ENCODE results near the gene PCSK2.

Gene PCSK2

DNA sequence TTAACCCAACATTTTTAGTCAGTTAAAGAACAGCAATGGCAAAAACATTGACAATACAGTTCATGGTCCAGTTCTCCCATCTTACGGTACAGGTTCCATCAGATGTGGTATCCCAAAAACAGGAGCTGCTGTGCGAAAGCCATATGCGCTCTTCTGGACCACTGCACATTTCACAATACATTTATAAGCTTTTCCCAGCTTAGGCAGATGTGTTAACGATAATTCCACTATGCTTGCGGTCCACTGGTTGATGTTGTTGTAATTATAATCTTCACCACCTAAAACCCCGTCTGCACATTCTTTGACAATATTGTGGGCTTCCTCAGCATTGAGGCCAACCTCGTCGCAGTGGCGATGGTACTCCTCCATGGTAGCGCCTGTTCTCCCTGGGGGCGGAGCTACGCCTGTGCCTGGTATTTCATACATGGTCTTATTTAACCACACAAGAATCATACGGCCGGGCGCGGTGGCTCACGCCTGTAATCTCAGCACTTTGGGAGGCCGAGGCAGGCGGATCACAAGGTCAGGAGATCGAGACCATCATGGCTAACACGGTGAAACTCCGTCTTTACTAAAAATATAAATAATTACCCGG, 252.3 kb downstream of the PCSK2 start:
- DNase-seq (ENCODE audit: low read depth): no peak

DNA sequence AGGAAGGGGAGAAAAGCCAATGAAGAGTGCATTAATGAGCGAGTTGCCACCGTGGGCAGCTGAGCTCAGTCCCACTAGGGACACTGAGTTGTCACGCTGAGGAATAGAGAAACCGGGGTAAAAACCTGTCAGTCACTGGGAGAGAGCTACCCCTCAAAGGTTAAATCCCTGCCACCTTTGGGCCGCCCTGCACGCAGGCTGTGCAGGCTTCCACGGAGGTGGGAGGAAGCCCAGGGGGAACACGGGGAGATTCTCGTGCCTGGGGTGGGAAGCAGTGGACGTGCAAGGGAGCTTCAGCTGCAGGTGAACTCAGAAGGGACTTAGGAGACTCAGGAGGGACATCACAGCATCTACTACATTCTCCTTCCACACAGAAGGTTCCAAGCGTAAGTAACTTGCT, 253.9 kb downstream of the PCSK2 start:
- no peak for DNase-seq (ENCODE audit: low read depth)

DNA sequence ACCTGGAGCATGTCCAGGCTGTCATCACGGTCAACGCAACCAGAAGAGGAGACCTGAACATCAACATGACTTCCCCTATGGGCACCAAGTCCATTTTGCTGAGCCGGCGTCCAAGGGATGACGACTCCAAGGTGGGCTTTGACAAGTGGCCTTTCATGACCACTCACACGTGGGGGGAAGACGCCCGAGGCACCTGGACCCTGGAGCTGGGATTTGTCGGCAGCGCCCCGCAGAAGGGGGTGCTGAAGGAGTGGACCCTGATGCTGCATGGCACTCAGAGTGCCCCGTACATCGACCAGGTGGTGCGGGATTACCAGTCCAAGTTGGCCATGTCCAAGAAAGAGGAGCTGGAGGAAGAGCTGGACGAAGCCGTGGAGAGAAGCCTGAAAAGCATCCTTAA, 254.8 kb downstream of the PCSK2 start:
- no peak for DNase-seq (ENCODE audit: low read depth)

DNA sequence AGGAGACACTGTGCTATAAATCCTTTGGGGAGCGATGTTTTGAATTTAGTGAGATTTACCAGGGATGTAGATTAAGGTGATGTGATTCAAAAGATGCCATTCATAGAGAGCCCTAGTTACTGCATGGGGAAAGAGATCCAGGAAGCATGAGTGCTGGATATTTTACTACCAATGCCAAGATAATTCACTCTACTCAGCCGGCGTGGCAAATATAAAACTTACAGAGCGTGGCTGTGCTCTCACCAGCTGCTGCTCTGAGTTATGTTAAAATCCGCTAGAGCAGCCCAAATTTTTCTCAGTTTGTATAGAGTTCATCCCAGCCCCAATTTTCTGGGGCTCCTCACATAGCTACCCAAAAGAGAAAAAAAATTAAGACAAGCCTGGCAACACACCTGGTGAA, 255.7 kb downstream of the PCSK2 start:
- no peak for DNase-seq (ENCODE audit: low read depth)

DNA sequence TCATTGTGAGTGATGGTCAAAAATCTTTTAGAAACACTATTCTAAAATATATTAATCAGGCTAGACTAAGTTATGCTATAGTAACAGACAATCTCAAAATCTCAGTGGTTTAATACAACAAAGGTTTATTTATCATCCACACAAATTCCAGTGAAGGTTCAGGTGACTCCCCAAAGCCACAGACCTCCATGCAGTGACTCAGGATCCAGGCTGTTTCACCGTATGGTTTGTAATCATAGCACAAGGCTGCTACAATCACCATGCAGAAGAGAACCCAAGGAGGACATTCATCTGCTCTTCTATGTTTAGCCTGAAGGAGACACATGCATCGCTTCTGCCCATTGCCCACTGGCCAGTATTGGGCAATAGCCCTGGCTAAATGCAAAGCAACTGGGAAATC, 258.2 kb downstream of the PCSK2 start:
- DNase-seq (ENCODE audit: low read depth): no peak

DNA sequence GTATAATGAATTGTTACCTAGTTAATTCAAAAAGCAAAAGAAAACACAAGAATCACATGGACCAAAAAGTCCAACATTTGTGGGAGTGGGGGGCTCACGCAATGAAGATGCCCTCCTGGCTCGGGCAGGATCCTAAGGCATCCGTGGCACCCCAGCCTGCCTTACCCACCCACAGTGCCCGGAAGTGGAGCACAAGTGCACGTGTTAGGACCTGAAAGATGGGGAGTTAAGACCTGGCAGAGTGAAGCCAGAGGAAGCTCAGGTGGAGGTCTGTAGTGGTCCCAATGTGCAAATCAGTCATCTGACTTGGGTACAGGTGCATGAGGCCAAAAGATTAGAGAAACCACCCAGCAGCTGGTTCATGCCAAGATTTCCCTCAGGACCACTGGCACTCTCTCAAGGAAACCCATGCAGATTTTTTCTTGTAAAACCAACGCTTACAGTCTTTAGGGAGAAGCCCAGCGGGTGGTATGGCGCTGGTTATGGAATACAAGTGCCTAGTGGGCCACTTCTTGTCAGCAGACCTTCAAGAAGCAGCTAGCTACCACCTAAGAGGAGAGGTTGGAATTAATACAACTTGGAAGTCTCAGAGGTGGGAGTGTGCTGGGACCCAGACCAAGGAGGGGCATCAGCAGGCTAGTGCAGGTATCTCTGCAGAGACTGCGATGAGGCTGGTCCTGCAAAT, 262.2 kb downstream of the PCSK2 start:
- no peak for DNase-seq (ENCODE audit: low read depth)

DNA sequence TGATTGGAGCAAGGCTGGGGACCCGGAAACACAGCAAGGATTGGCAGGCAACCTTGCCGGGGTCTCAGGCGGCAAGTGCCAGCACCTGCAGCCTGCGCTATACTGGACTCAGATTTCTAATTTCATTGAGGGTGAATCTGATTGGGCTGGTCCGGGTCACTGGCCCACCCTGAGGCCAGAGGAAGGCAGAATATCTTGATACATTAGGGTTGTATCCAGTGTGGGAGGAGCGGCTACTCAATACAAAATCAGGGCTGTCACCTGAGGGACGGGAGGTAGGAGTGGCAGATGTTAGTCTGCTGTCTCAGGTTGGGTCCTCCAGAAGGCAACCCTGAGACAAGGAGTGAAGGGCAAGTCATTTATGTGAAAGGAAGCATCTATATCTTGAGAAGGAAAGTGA, 263.7 kb downstream of the PCSK2 start:
- no peak for DNase-seq (ENCODE audit: low read depth)

DNA sequence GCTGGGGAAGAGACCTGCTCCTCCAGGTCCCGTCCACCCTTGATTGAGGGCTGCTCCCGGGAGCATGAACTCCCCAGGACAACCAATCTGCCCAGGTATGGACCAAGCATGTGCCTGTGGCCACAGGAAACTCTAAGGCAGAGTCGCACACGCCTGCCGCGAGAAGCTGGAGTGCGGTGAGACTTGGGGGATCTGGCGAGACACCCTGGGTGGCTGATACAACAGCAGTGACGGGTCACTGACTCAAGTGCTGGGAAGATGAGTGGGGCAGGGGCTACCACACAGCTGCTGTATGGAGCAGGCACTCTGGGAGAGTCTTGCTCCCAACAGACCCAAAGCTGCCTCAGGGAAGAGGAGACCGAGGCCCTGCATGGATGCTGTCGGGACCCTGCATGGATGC, 264.2 kb downstream of the PCSK2 start:
- no peak for DNase-seq (ENCODE audit: low read depth)

DNA sequence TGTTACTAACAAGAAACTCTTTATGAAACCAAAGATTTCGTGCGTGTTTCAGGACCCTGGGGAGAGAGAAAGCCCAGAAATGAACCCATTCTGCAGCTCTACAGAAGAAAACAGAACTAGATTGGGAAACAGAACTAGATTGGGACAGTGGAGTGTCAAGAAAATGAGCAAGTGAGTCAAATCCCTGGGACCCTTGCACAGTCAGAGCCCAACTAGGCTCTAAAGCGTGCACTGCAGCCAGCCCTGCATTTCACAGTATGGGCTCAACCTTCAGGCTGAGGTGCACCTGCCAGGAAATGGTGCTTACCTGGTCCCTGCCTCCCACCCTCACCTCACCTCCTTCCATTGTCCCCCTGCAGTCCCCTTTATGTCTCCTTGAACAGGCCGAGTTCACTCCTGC, 264.6 kb downstream of the PCSK2 start:
- no peak for DNase-seq (ENCODE audit: low read depth)

DNA sequence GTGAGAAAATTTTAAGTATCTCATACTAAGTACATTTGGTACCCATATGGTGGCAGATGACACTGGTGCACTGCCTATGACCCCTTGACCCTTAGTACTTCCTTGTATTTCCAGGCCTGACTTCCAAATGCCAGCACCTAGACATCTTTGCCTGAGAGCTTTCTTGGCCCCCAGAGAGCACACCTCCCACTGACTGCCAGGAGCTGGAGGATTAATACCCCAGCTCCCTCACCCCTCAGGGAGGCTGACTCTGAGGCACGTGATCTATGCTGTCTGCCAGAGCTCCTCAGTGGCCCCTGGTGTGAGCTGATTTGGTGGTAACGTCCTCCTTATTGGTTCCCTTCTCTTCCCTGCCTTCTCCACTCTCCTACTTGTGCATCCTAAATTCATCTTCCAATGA, 266.3 kb downstream of the PCSK2 start:
- no peak for DNase-seq (ENCODE audit: low read depth)

DNA sequence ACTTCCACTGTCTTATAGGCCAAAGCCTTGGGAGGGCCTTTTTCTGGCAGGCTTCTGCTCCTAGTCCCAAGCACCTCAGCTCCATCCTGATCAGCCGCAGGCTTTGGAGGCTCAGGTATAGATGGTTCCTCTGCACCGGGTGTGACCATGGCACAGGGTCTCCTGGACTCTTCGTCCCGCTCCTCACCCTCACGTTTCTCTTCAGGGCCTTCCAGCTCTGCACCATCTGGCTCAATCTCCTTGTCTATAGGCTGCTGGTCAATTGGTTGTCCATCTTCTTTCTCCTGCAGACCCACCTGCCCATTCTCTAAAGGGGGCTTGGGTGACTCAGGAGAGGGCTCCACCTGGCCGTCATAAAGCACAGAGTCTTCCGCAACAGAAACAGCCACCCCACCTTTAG, 267.4 kb downstream of the PCSK2 start:
- DNase-seq (ENCODE audit: low read depth): no peak

DNA sequence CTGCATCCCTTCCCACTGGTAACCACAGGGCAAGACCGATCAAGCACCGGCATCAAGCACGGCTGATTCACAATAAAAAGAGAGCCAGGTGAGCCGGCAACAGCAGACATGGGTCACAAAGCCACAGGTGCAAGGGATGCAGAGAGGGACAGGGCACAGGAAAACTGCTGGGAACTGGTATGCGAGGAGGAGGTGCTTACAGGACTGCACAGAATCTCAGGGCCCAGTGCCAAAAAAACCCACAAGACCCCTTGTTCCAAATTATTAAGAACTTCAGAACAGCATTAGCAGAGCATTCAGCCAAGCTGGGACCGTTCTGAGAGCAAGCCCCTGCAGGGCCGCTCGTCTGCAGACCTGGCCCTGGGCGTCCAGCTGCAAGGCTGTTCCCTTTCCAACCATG, 269.0 kb downstream of the PCSK2 start:
- DNase-seq (ENCODE audit: low read depth): no peak

DNA sequence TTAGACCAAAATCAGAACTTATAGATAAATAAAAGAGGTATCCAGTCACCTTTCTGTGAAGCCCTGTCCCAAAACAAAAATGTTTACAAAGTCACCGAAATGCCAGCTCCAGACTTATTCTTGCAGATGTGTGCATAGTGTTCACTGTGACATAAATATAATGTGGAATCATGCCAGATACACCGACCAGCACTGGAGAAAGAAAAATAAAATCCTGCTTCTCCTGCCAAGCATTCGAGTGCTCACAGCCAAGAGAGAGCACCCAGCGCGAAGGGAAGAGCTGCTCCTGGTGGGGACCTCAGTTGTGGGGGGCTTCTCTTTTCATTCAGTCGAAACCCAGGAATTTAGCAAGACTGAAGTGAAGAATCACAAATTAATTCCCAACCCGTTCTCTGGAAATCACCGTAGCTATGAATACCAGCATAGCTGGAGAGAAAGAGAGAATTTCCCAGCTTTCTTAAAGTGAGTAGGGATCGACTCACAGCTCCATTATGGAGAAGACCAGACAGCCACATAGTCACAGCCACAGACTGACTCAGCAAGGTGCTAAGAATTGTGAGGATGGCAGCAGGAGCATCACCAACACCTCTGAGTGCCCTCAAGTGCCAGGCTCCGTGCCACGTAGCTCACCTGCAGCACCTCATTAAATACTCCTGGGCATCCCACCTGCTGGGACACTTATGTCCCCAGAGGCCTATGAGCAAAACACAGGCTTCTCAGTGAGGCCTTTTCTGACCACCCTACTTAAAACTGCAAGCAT, 271.2 kb downstream of the PCSK2 start:
- DNase-seq (ENCODE audit: low read depth): no peak

DNA sequence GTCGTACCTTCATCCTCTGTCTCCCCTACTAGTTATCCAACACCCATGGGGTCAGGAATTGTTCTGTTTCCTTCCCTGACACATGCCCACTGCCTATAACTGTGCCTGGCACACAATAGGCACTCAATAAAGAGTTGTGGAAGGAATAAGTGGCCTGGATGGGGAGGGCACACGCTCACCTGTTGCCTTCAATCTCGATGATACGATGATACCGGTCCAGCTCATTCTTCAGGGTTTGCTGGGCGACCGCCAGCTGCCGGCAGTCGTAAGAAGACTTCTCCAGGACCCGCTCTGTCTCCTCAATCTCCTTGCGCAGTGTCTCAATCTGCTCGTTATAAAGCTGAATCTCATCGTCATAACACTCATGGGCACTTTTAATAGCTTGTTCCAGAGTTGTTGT, 271.8 kb downstream of the PCSK2 start:
- no peak for DNase-seq (ENCODE audit: low read depth)

DNA sequence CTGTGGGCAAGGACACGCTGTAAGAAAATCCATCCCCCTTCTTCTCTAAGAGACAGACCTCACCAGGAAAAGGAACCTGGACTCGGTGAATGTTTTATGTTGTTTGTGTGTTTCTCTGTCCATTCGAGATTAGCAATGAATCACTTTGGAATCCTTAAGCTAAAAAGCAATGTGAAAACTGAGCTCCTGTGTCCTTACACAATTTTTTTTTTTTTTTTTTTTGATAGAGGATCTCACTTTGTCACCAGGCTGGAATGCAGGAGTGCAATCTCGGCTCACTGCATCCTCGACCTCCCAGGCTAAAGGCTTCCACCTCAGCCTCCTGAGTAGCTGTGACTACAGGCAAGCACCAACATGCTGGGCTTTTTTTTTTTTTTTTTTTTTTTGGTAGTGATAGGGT, 272.2 kb downstream of the PCSK2 start:
- DNase-seq (ENCODE audit: low read depth): no peak

DNA sequence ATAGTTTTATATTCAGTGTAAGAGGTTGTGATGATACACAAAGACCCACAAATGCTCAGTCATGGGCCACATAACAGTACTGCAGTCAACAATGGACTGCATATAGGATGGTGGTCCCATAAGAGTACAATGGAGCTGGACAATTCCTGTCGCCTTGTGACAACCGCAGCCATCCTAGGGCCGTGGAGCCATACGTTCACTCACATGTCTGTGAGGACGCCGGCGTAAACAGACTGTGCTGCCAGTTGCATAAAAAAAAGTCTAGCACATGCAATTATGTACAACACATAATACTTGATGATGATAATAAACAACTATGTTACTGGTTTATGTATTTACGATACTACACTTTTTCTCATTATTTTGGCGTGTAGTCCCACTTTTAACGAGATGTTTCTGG, 273.4 kb downstream of the PCSK2 start:
- DNase-seq (ENCODE audit: low read depth): no peak

DNA sequence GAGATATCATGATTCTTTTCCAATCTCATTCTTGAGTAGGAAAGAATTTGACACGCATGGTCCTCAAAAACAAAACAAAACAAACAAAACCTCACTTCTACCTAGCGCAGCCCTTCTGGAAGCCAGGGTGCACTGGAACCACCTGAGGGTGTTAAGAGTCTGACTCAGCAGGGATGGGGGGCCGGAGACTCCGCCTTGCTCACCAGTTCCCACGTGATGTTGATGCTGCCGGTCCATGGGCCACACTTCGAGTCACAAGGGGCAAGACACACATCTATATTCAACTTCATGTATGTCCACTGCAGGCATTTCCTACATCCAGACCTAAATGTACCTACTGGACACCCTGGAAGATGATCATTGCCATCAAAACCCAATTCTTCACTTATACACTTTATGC, 274.0 kb downstream of the PCSK2 start:
- no peak for DNase-seq (ENCODE audit: low read depth)

DNA sequence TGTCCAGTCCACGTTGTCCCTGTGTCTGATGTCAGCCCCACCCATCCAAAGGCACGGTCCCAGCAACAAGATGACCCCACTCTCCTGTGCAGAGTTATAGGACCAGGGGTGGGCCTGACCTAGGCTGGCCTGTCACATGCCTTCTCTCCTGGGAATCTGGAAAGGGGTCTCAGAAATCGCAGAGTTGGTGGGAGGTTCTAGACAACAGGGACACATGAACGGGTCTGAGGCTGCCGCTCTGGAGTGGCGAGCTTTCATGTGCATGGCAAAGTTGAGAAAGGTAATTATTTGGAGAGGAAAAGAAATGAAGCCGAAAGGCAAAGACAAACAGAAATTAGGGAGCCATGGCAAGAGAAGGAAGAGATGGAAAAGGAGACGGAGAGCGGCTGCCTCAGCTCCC, 274.9 kb downstream of the PCSK2 start:
- DNase-seq (ENCODE audit: low read depth): no peak

DNA sequence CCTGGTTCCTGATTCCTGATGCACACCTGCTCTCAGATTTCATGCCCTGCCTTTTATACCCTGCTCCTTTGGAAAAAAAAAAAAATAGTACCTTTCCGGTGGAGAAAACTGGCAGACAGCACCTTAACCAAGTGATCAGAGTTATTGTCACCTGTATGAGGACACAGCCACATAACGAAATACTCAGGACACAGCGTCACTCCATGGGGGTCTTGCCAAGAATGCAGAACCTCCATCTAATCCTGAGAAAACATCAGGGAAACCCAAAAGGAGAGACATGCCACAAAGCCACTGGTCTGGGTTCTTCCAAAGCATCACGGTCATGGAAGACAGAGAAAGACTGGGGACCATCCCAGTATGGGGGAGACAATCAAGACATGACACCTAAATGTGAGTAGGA, 275.3 kb downstream of the PCSK2 start:
- DNase-seq (ENCODE audit: low read depth): no peak

DNA sequence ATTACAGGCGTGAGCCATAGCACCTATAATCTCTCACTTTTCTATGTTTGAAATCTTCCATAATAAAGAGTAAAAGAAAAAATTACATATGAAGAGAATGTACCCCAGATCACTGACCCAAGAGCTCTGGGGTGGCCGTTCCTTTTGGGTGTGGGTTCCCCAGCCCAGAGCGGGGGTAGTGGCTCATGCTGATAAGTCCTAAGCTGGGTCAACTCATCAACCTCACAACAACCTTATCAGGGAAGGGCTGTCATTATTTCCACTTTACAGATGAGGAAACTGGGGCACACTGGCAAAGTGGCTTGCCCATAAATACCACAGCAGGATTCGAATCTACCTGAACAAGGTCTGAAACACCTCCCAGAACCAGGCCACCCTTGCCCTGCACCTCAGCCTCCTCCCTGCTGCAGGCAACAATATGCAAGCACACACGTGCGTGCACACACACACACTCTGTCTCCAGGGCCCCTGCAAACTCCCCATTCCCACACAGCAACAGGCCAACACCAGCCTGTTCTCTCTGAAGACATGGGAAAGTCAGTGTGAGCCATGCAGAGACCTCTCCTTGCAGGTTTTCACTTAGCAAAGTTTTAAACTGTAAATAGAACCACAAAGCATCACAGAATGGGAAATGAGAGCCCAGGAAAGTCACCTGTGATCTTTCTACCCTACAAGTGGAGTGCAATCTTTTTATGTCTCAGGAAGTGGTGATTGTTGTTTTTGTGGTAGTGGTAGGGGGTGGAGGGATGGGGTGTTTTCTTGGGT, 276.6 kb downstream of the PCSK2 start:
- DNase-seq (ENCODE audit: low read depth): no peak

DNA sequence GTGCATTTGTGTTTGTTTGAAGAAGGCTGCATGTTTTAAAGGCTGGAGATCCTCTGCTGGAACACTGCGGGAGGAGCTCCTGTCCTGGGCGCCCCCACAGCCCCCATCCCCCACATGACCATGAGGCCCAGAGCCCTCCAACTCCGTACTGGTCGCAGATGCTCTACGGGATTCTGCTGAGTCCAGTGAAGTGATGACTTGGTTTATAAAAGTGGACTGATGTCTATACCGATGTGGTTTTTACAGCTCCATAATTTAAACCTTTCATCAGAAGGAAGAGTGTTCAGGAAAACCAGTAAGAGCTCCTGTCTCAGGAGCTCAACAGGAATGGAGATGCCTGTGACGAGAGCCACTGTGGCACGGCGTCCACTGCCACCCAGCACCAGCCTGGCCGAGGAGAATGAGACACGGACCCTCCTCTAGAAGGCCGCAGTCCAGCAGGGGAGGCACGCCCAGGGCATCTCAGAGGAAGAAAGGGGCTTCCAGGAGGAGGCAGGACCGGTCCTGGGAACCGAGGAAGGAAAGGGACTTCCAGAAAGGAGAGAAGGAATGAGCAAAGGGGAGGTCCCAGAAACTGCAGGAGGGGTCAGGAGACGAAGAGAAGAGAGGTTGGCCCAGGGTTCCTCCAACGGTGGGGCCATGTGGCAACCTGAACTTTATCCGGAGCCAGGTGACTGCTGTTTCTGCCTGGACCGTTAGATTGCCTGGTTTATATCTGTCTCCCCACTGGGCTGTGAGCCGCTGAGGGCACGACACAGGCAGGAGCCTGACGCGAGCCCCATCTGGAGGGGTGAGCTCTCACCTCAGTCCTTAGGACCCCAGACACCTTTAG, 277.4 kb downstream of the PCSK2 start:
- no peak for DNase-seq (ENCODE audit: low read depth)

Data from stimulated activated CD8-positive, alpha-beta memory T cell treated with anti-CD3 and anti-CD28 coated beads, Interleukin-7, amount 100 ng/mL, for 24 hours (primary cell).